ENCODE results near the gene CADM4. TPM values are rescaled to one million over a fixed set of nuclear protein-coding genes. Genes with fewer than 3 reads are reported as not detected.

Gene CADM4
- total RNA-seq, 2 experiments from 2014 or later = 0.36 to 0.43 TPM

- DNase-seq = peak; percentile 84
- no peak for ATAC-seq (ENCODE audit: low read depth)
- Mint-ChIP-seq H3K4me3 (peak overlapping the region; percentile 93), H3K27ac (peak overlapping the region; percentile 97), H3K36me3 (peaks cover 2% of the 10 kb centered on the region), H3K27me3 (no peaks in the 10 kb centered on the region), H3K4me1 (peaks cover 19% of the 10 kb centered on the region), H3K9me3 (no peaks in the 10 kb centered on the region)
- POLR2A ChIA-PET = interaction anchor here (0.6 to 1.4 kb wide), 3 partner anchors 17 to 40 kb away, joined by 3 to 6 read pairs (median 3); partner anchors contain the start of genes IRGQ and ZNF576
These were observed 19.3 kb downstream of the CADM4 start for GRCh38 chr19:43620061-43621001.

GRCh38 chr19:43619262-43620060 lies 20.2 kb downstream of the CADM4 start, which contains the start of gene ZNF428:
ZNF428 (minus strand) TSS chr19:43619629; CDS start chr19:43614304, 5,325 bp downstream.
- POLR2A ChIA-PET = interaction anchor here (1.4 kb wide), 1 partner anchor 23 kb away, joined by 6 read pairs; the partner anchor contains the start of genes IRGQ and ZNF576
- Mint-ChIP-seq H3K4me1 (peaks cover 14% of the 10 kb centered on the region), H3K9me3 (no peaks in the 10 kb centered on the region), H3K27ac (peak within 1 kb of the TSS; percentile 97), H3K4me3 (peak within 1 kb of the TSS; percentile 93), H3K36me3 (peaks cover 2% of the 10 kb centered on the region), H3K27me3 (no peaks in the 10 kb centered on the region)
- peak; percentile 89 for DNase-seq
- peak; percentile 84 for ATAC-seq (ENCODE audit: low read depth)

- H3K27ac Mint-ChIP-seq = peak overlapping the region; percentile 97
- H3K4me3 Mint-ChIP-seq = peak overlapping the region; percentile 93
- no peaks in the 10 kb centered on the region for H3K27me3 Mint-ChIP-seq
- POLR2A ChIA-PET = interaction anchor here (1.0 to 1.4 kb wide), 2 partner anchors 23 kb away, joined by 6 to 9 read pairs; partner anchors contain the start of genes IRGQ and ZNF576
- H3K4me1 Mint-ChIP-seq = peaks cover 14% of the 10 kb centered on the region
- ATAC-seq (ENCODE audit: low read depth) = peak; percentile 55
- DNase-seq = no peak
- H3K36me3 Mint-ChIP-seq = peaks cover 2% of the 10 kb centered on the region
- no peaks in the 10 kb centered on the region for H3K9me3 Mint-ChIP-seq
These were observed 20.8 kb downstream of the CADM4 start for GRCh38 chr19:43618921-43619261.

- H3K27ac Mint-ChIP-seq = no peak overlapping the region
- peaks cover 7% of the 10 kb centered on the region for H3K36me3 Mint-ChIP-seq
- ATAC-seq (ENCODE audit: low read depth) (no peak), DNase-seq (no peak)
- no peak overlapping the region for H3K4me3 Mint-ChIP-seq
- H3K4me1 Mint-ChIP-seq = peaks cover 14% of the 10 kb centered on the region
- POLR2A ChIA-PET = no interaction called here
- no peaks in the 10 kb centered on the region for H3K27me3 Mint-ChIP-seq
- H3K9me3 Mint-ChIP-seq = no peaks in the 10 kb centered on the region
These were observed 22.7 kb downstream of the CADM4 start for GRCh38 chr19:43616954-43617353.

GRCh38 chr19:43616306-43616705 lies 23.3 kb downstream of the CADM4 start:
- H3K9me3 Mint-ChIP-seq = no peaks in the 10 kb centered on the region
- H3K27ac Mint-ChIP-seq = peak overlapping the region; percentile 13
- peaks cover 9% of the 10 kb centered on the region for H3K36me3 Mint-ChIP-seq
- no peaks in the 10 kb centered on the region for H3K27me3 Mint-ChIP-seq
- no peak overlapping the region for H3K4me3 Mint-ChIP-seq
- DNase-seq (no peak), ATAC-seq (ENCODE audit: low read depth) (no peak)
- peaks cover 12% of the 10 kb centered on the region for H3K4me1 Mint-ChIP-seq
- POLR2A ChIA-PET = no interaction called here

GRCh38 chr19:43612374-43612773 lies 27.3 kb downstream of the CADM4 start:
- Mint-ChIP-seq H3K4me1 (peaks cover 4% of the 10 kb centered on the region), H3K4me3 (no peak overlapping the region), H3K27me3 (no peaks in the 10 kb centered on the region), H3K9me3 (no peaks in the 10 kb centered on the region), H3K27ac (no peak overlapping the region), H3K36me3 (peaks cover 6% of the 10 kb centered on the region)
- ATAC-seq (ENCODE audit: low read depth) (no peak), DNase-seq (no peak)
- POLR2A ChIA-PET = no interaction called here

GRCh38 chr19:43611788-43612187 lies 27.9 kb downstream of the CADM4 start, which contains the start of gene SRRM5:
SRRM5 (plus strand) TSS chr19:43612088; CDS start chr19:43612122, 34 bp downstream.
- POLR2A ChIA-PET = no interaction called here
- H3K4me1 Mint-ChIP-seq = peaks cover 7% of the 10 kb centered on the region
- H3K27me3 Mint-ChIP-seq = no peaks in the 10 kb centered on the region
- DNase-seq = no peak
- no peak within 1 kb of the TSS for H3K27ac Mint-ChIP-seq
- H3K36me3 Mint-ChIP-seq = peaks cover 6% of the 10 kb centered on the region
- ATAC-seq (ENCODE audit: low read depth) = no peak
- no peak within 1 kb of the TSS for H3K4me3 Mint-ChIP-seq
- H3K9me3 Mint-ChIP-seq = no peaks in the 10 kb centered on the region

- Mint-ChIP-seq H3K4me1 (peaks cover 4% of the 10 kb centered on the region), H3K36me3 (peaks cover 6% of the 10 kb centered on the region), H3K27me3 (no peaks in the 10 kb centered on the region), H3K9me3 (no peaks in the 10 kb centered on the region), H3K27ac (peak overlapping the region; percentile 31), H3K4me3 (no peak overlapping the region)
- no peak for ATAC-seq (ENCODE audit: low read depth)
- no peak for DNase-seq
- POLR2A ChIA-PET = no interaction called here
These were observed 29.2 kb downstream of the CADM4 start for GRCh38 chr19:43610493-43610892.

- Mint-ChIP-seq H3K4me1 (peaks cover 4% of the 10 kb centered on the region), H3K27ac (no peak overlapping the region), H3K9me3 (no peaks in the 10 kb centered on the region), H3K4me3 (no peak overlapping the region), H3K27me3 (no peaks in the 10 kb centered on the region), H3K36me3 (peaks cover 6% of the 10 kb centered on the region)
- ATAC-seq (ENCODE audit: low read depth) = no peak
- no peak for DNase-seq
- POLR2A ChIA-PET = interaction anchor here (0.6 to 0.7 kb wide), 2 partner anchors 18 to 24 kb away, joined by 3 to 6 read pairs; no protein-coding TSS in a partner anchor
These were observed 29.8 kb downstream of the CADM4 start for GRCh38 chr19:43609872-43610271.

- peak; percentile 36 for ATAC-seq (ENCODE audit: low read depth)
- peak overlapping the region; percentile 53 for H3K4me3 Mint-ChIP-seq
- H3K9me3 Mint-ChIP-seq = no peaks in the 10 kb centered on the region
- H3K4me1 Mint-ChIP-seq = peaks cover 4% of the 10 kb centered on the region
- peak overlapping the region; percentile 76 for H3K27ac Mint-ChIP-seq
- POLR2A ChIA-PET = no interaction called here
- H3K36me3 Mint-ChIP-seq = peaks cover 4% of the 10 kb centered on the region
- DNase-seq = no peak
- no peaks in the 10 kb centered on the region for H3K27me3 Mint-ChIP-seq
These were observed 32.1 kb downstream of the CADM4 start for GRCh38 chr19:43607238-43608205.

- H3K36me3 Mint-ChIP-seq = no peaks in the 10 kb centered on the region
- DNase-seq (no peak), ATAC-seq (ENCODE audit: low read depth) (no peak)
- POLR2A ChIA-PET = no interaction called here
- H3K4me3 Mint-ChIP-seq = peak overlapping the region; percentile 53
- H3K27me3 Mint-ChIP-seq = no peaks in the 10 kb centered on the region
- H3K27ac Mint-ChIP-seq = peak overlapping the region; percentile 11
- H3K4me1 Mint-ChIP-seq = peaks cover 4% of the 10 kb centered on the region
- H3K9me3 Mint-ChIP-seq = no peaks in the 10 kb centered on the region
These were observed 33.0 kb downstream of the CADM4 start for GRCh38 chr19:43606569-43607229.
